Erythroblast (primary cell): Measurements from ENCODE around the gene KIF19.

ENCODE experiments used
- GATA1 ChIP-seq: IDR thresholded peaks from 2 replicates; pipeline ENCODE4 v1.6.1; 2011; ENCODE audit warnings: low read depth, mild to moderate bottlenecking, control low read depth, low read length, moderate library complexity
- POLR2A ChIP-seq: IDR thresholded peaks from 2 replicates; pipeline ENCODE4 v1.6.1; 2011; ENCODE audit warnings: mild to moderate bottlenecking, low read length

DNA sequence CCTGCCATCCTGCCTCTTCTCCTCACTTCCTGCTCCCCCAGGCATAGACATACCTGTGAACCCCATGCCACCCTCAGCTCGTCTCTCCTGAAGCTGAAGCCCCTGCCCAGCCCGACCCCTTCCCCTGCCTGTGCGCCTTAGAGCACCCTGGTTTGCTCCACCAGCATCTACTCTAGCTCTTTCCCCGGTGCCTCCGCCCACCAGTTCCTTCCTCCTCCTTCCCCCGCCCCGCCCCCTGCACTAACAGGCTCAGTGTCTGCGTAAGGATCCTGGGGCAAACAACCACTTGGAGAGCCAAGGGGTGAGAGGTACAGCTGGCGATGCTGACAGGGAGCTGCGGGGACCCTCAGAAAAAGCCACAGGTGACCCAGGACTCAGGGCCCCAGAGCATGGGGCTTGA lies 43.2 kb downstream of the KIF19 start:
- no peak for TF ChIP-seq POLR2A
- TF ChIP-seq GATA1 = no peak
